Stimulated activated CD8-positive, alpha-beta memory T cell treated with anti-CD3 and anti-CD28 coated beads, Interleukin-12 subunit alpha, Interleukin-12 subunit beta, amount 100 ng/mL, for 24 hours (primary cell): ENCODE data around the gene APOF.
"Not testable (repeated sequence)": the region's sequence is repeated elsewhere in the genome, so short reads cannot be mapped to it uniquely, and the experiment has no call there.

ENCODE experiments used
- DNase-seq: peaks from one replicate; pipeline ENCODE4 v3.0.0-alpha.2; 2020; ENCODE audit errors: extremely low read depth

APOF gene

GRCh38 chr12:56373515-56373914, 10.9 kb upstream of the APOF start:
- no peak for DNase-seq

GRCh38 chr12:56366948-56367347, 4.3 kb upstream of the APOF start:
- no peak for DNase-seq

- DNase-seq: no peak
These were observed 1.0 kb downstream of the APOF start for GRCh38 chr12:56361487-56362129.

GRCh38 chr12:56359851-56360767, 2.5 kb downstream of the APOF start, which contains the start of gene STAT2:
Gene STAT2 (minus strand): TSS chr12:56360107. CDS start chr12:56356571, 3,536 bp downstream.
- peak; percentile 98 for DNase-seq

- DNase-seq: no peak
These were observed 3.7 kb downstream of the APOF start for GRCh38 chr12:56358836-56359532.

- no peak for DNase-seq
These were observed 11.3 kb downstream of the APOF start for GRCh38 chr12:56351325-56351724.

GRCh38 chr12:56350662-56351061, 12.0 kb downstream of the APOF start:
- no peak for DNase-seq

GRCh38 chr12:56348776-56349175, 13.9 kb downstream of the APOF start:
- no peak for DNase-seq

- not testable (repeated sequence) for DNase-seq
These were observed 15.4 kb downstream of the APOF start for GRCh38 chr12:56347255-56347654.

- no peak for DNase-seq
These were observed 16.0 kb downstream of the APOF start for GRCh38 chr12:56346675-56347074.

GRCh38 chr12:56342290-56342689, 20.4 kb downstream of the APOF start:
- DNase-seq: not testable (repeated sequence)

GRCh38 chr12:56341616-56342015, 21.0 kb downstream of the APOF start:
- DNase-seq: no peak

- DNase-seq: no peak
These were observed 23.6 kb downstream of the APOF start for GRCh38 chr12:56339158-56339422.

GRCh38 chr12:56338308-56339157, 24.1 kb downstream of the APOF start, which contains the start of gene IL23A:
Gene IL23A (plus strand): TSS chr12:56338884. CDS start chr12:56339045, 161 bp downstream.
- peak; percentile 76 for DNase-seq

GRCh38 chr12:56337753-56338251, 24.9 kb downstream of the APOF start:
- DNase-seq: no peak

GRCh38 chr12:56336361-56337167, 26.1 kb downstream of the APOF start:
- no peak for DNase-seq

- DNase-seq: not testable (repeated sequence)
These were observed 27.1 kb downstream of the APOF start for GRCh38 chr12:56335527-56335926.

GRCh38 chr12:56334490-56334793, 28.2 kb downstream of the APOF start:
- no peak for DNase-seq

- DNase-seq: peak; percentile 83
These were observed 28.8 kb downstream of the APOF start, which contains the start of gene PAN2 for GRCh38 chr12:56333679-56334489. Gene PAN2 (minus strand): TSS chr12:56334000. CDS start chr12:56333094, 906 bp downstream.
